ENCODE measurements around the gene ZNF444.
"Not testable (repeated sequence)": the region's sequence is repeated elsewhere in the genome, so short reads cannot be mapped to it uniquely, and the experiment has no call there.

The ZNF444 gene

GRCh38 chr19:56155124-56155687 is 14.1 kb downstream of the ZNF444 start:
- Mint-ChIP-seq H3K4me3 (no peak overlapping the region), H3K4me1 (peaks cover 12% of the 10 kb centered on the region), H3K36me3 (peaks cover 12% of the 10 kb centered on the region), H3K9me3 (no peaks in the 10 kb centered on the region), H3K27ac (no peak overlapping the region), H3K27me3 (no peaks in the 10 kb centered on the region)
- no peak for DNase-seq
- CTCF ChIA-PET = interaction anchor here (0.5 to 3.0 kb wide), 3 partner anchors 12 to 159 kb away, joined by 3 to 14 read pairs (median 6); no protein-coding TSS in a partner anchor

GRCh38 chr19:56156768-56157167 is 15.7 kb downstream of the ZNF444 start:
- H3K27ac Mint-ChIP-seq = no peak overlapping the region
- CTCF ChIA-PET = interaction anchor here (3.0 kb wide), 1 partner anchor 96 kb away, joined by 14 read pairs; no protein-coding TSS in a partner anchor
- no peaks in the 10 kb centered on the region for H3K9me3 Mint-ChIP-seq
- H3K4me1 Mint-ChIP-seq = peaks cover 12% of the 10 kb centered on the region
- no peak for DNase-seq
- H3K27me3 Mint-ChIP-seq = no peaks in the 10 kb centered on the region
- no peak overlapping the region for H3K4me3 Mint-ChIP-seq
- H3K36me3 Mint-ChIP-seq = peaks cover 9% of the 10 kb centered on the region

GRCh38 chr19:56158170-56158757 is 17.2 kb downstream of the ZNF444 start:
- no peak for DNase-seq
- Mint-ChIP-seq H3K27me3 (no peaks in the 10 kb centered on the region), H3K9me3 (no peaks in the 10 kb centered on the region), H3K27ac (no peak overlapping the region), H3K4me3 (no peak overlapping the region), H3K4me1 (peaks cover 15% of the 10 kb centered on the region), H3K36me3 (peaks cover 9% of the 10 kb centered on the region)
- CTCF ChIA-PET = interaction anchor here (1.1 to 1.3 kb wide), 2 partner anchors 15 to 95 kb away, joined by 3 to 4 read pairs; no protein-coding TSS in a partner anchor

GRCh38 chr19:56159009-56159559 is 18.0 kb downstream of the ZNF444 start:
- CTCF ChIA-PET = no interaction called here
- Mint-ChIP-seq H3K4me3 (no peak overlapping the region), H3K4me1 (peaks cover 11% of the 10 kb centered on the region), H3K9me3 (no peaks in the 10 kb centered on the region), H3K27ac (no peak overlapping the region), H3K27me3 (no peaks in the 10 kb centered on the region), H3K36me3 (peaks cover 8% of the 10 kb centered on the region)
- no peak for DNase-seq

- H3K27me3 Mint-ChIP-seq = no peaks in the 10 kb centered on the region
- peaks cover 8% of the 10 kb centered on the region for H3K36me3 Mint-ChIP-seq
- H3K4me1 Mint-ChIP-seq = peaks cover 14% of the 10 kb centered on the region
- CTCF ChIA-PET = no interaction called here
- no peak overlapping the region for H3K27ac Mint-ChIP-seq
- no peaks in the 10 kb centered on the region for H3K9me3 Mint-ChIP-seq
- no peak for DNase-seq
- no peak overlapping the region for H3K4me3 Mint-ChIP-seq
Measured at GRCh38 chr19:56159622-56160271, 18.7 kb downstream of the ZNF444 start.

GRCh38 chr19:56161534-56161933 is 20.4 kb downstream of the ZNF444 start:
- Mint-ChIP-seq H3K27me3 (no peaks in the 10 kb centered on the region), H3K36me3 (peaks cover 8% of the 10 kb centered on the region)
- CTCF ChIA-PET = no interaction called here

GRCh38 chr19:56162258-56162657 is 21.2 kb downstream of the ZNF444 start:
- H3K4me3 Mint-ChIP-seq = no peak overlapping the region
- CTCF ChIA-PET = no interaction called here
- DNase-seq = no peak
- no peak overlapping the region for H3K27ac Mint-ChIP-seq
- peaks cover 8% of the 10 kb centered on the region for H3K36me3 Mint-ChIP-seq
- H3K9me3 Mint-ChIP-seq = no peaks in the 10 kb centered on the region
- peaks cover 16% of the 10 kb centered on the region for H3K4me1 Mint-ChIP-seq
- H3K27me3 Mint-ChIP-seq = no peaks in the 10 kb centered on the region

More at GRCh38 chr19:56161534-56161933, 20.4 kb downstream of the ZNF444 start:
- Mint-ChIP-seq H3K9me3 (no peaks in the 10 kb centered on the region), H3K4me3 (no peak overlapping the region), H3K27ac (no peak overlapping the region), H3K4me1 (peaks cover 16% of the 10 kb centered on the region)
- no peak for DNase-seq

- Mint-ChIP-seq H3K27ac (no peak overlapping the region), H3K4me3 (no peak overlapping the region), H3K27me3 (no peaks in the 10 kb centered on the region), H3K36me3 (peaks cover 8% of the 10 kb centered on the region), H3K4me1 (peaks cover 16% of the 10 kb centered on the region), H3K9me3 (no peaks in the 10 kb centered on the region)
- DNase-seq = no peak
- CTCF ChIA-PET = no interaction called here
Measured at GRCh38 chr19:56163097-56163496, 22.0 kb downstream of the ZNF444 start.

- no peak for DNase-seq
- Mint-ChIP-seq H3K9me3 (no peaks in the 10 kb centered on the region), H3K4me1 (peaks cover 13% of the 10 kb centered on the region), H3K4me3 (no peak overlapping the region), H3K36me3 (no peaks in the 10 kb centered on the region), H3K27ac (no peak overlapping the region), H3K27me3 (peaks cover 10% of the 10 kb centered on the region)
- CTCF ChIA-PET = interaction anchor here (1.4 kb wide), 1 partner anchor 86 kb away, joined by 3 read pairs; no protein-coding TSS in a partner anchor
Measured at GRCh38 chr19:56167064-56167578, 26.0 kb downstream of the ZNF444 start.

GRCh38 chr19:56170261-56170660 is 29.2 kb downstream of the ZNF444 start:
- Mint-ChIP-seq H3K4me3 (no peak overlapping the region), H3K27me3 (peaks cover 10% of the 10 kb centered on the region), H3K4me1 (no peaks in the 10 kb centered on the region), H3K27ac (no peak overlapping the region), H3K9me3 (no peaks in the 10 kb centered on the region), H3K36me3 (no peaks in the 10 kb centered on the region)
- DNase-seq = no peak
- CTCF ChIA-PET = interaction anchor here (1.5 kb wide), 2 partner anchors 82 to 90 kb away, joined by 4 to 5 read pairs; no protein-coding TSS in a partner anchor

- Mint-ChIP-seq H3K4me3 (no peak overlapping the region), H3K9me3 (no peaks in the 10 kb centered on the region), H3K4me1 (no peaks in the 10 kb centered on the region), H3K36me3 (no peaks in the 10 kb centered on the region), H3K27me3 (peaks cover 10% of the 10 kb centered on the region), H3K27ac (no peak overlapping the region)
- CTCF ChIA-PET = interaction anchor here (1.1 to 1.3 kb wide), 3 partner anchors 79 to 159 kb away, joined by 3 to 5 read pairs (median 3); no protein-coding TSS in a partner anchor
- DNase-seq = no peak
Measured at GRCh38 chr19:56174086-56174485, 33.0 kb downstream of the ZNF444 start.

- H3K27ac Mint-ChIP-seq = no peak overlapping the region
- no peaks in the 10 kb centered on the region for H3K9me3 Mint-ChIP-seq
- CTCF ChIA-PET = interaction anchor here (1.3 kb wide), 2 partner anchors 98 to 159 kb away, joined by 3 to 5 read pairs; no protein-coding TSS in a partner anchor
- peaks cover 10% of the 10 kb centered on the region for H3K27me3 Mint-ChIP-seq
- no peaks in the 10 kb centered on the region for H3K36me3 Mint-ChIP-seq
- no peak for DNase-seq
- no peaks in the 10 kb centered on the region for H3K4me1 Mint-ChIP-seq
- H3K4me3 Mint-ChIP-seq = no peak overlapping the region
Measured at GRCh38 chr19:56174550-56174949, 33.5 kb downstream of the ZNF444 start.

GRCh38 chr19:56175861-56176307 is 34.8 kb downstream of the ZNF444 start, which contains the start of gene GALP:
GALP (plus strand) TSS chr19:56176008; CDS start chr19:56177109, 1,101 bp downstream.
- not testable (repeated sequence) for H3K36me3 Mint-ChIP-seq, H3K4me3 Mint-ChIP-seq, H3K27me3 Mint-ChIP-seq, H3K4me1 Mint-ChIP-seq, DNase-seq, H3K27ac Mint-ChIP-seq, H3K9me3 Mint-ChIP-seq
- CTCF ChIA-PET = interaction anchor here (0.6 to 1.4 kb wide), 2 partner anchors 97 to 344 kb away, joined by 3 to 4 read pairs; partner anchors contain the start of gene NLRP11

GRCh38 chr19:56176310-56176709 is 35.2 kb downstream of the ZNF444 start:
- CTCF ChIA-PET = interaction anchor here (0.6 to 1.4 kb wide), 3 partner anchors 97 to 345 kb away, joined by 3 to 4 read pairs (median 3); partner anchors contain the start of gene NLRP11
- H3K4me3 Mint-ChIP-seq, H3K4me1 Mint-ChIP-seq, H3K9me3 Mint-ChIP-seq, H3K27ac Mint-ChIP-seq, H3K27me3 Mint-ChIP-seq, DNase-seq, H3K36me3 Mint-ChIP-seq: not testable (repeated sequence)

All from activated naive CD4-positive, alpha-beta T cell treated with anti-CD3 and anti-CD28 coated beads, Interleukin-2, amount 10 ng/mL, durations not matched to agents 7 days and 5 days (primary cell).